ENCODE data around the gene PICK1. TPM values are rescaled to one million over a fixed set of nuclear protein-coding genes. Genes with fewer than 3 reads are reported as not detected.
"Not testable (repeated sequence)": the region's sequence is repeated elsewhere in the genome, so short reads cannot be mapped to it uniquely, and the experiment has no call there.

PICK1 gene
- total RNA-seq, 1 donor from 2014 or later: 14.9 TPM

DNA sequence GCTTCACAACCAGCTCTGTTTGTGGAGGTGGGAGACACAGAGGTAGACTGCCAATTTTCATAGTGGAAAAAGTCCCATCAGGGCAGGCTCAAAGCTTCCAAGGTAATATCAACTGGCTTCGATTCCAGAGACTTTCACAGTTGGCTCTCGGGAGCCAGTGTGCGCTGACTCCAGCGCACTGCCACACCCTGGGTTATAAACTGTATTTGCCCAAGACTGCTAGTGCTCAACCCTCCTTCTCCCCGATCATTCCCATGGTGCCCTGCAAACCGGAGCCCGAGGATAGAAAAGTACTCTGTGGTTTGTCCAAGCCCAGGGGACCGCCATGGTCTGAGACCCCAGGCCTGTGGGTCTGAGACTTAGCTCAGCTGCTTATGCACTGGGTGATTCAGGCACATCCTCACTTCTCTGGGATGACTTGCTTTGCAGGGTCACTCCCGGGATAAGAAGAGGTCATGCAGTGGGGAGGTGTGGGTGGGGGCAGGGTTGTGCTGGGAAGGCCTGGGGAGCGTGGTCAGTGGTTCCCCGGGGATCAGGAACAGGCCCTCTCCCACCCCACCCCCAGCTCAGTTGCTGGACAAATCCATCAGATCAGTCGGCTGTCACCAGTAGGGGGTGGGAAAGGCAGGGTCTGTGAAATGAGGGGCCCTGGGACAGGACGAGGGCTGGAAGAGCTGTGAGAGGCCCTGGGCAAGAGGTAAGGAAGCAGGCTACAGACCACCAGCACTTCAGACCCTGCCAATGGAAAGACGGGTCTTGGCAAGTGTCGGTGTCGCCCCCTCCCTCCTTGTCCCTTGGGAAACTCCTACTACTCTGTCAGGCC is 26.7 kb upstream of the PICK1 start:
- DNase-seq: no peak

- DNase-seq: no peak
Observed at GRCh38 chr22:38031491-38031890, 25.7 kb upstream of the PICK1 start.

DNA sequence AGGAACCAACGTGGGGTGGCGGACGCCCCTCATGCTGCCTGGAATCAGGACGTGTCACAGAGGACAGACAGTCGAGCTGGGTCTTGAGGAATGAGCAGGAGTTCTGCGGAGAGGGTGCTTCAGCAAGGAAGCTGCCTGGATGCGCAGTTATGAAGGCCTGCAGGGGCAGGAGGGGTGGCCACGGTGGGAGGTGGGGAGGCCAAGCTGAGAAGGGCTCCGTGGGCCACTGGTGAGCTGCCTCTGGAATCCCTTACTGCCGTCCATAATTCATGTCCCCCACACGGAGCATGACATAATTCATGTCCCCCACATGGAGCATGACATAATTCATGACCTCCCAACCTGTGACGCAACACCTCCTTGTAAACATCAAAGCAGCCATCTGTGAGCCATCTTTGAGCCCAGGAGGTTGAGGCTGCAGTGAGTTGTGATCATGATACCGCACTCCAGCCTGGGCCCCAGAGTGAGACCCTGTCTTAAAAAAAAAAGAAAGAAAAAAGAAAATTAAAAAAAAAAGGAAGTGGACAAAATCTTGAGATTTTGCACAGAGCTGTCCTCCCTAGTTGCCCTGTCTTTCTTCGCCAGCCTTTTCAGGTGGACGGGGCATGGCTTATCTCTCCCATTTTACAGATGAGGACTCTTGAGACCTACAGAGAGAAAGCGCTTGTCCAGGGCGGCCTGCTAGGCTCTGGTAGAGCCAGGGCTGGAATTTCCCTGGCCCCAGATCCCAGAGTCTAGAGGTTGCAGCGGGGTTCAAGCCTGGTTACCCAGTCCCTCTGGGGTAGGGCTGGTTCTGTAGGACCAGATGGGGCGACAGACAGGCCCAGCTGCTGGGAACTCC is 24.3 kb upstream of the PICK1 start:
- DNase-seq: no peak

DNA sequence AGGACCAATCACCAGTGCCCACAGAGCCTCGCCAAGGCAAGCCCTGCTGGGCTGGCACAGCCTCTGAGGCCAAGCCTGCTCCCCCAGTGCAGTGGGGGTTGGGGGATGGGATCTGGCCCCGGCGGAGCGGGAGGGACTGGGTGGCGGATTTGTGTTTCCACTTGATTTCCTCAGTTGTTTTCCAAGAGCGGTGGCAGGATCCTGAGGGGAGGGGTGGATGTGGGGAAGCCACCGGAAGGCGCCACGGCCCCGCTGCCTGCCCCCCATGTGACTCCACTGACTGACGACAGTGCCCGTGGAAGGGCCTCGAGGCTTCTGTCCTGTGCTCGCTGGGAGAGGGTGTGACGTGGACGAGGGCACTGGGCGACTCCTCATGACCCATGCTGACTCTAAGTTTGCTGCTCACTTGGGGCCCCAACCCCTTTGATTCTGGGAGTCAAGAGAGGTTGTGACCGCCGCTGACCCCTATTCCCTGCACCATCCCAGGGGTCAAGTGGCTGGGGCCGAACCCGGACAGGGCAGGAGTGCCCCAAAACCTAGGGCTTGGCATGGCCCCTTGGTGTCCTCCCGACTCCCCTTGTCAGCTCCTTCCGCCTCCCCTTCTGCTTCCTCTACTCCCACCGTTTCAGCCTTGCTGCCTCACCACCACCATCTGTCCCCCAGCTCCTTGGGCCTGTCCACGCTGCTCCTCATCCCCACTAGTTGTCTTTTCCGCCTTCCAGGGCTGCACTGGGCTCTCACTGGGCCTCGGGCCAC is 23.5 kb upstream of the PICK1 start:
- DNase-seq: peak; percentile 61

DNA sequence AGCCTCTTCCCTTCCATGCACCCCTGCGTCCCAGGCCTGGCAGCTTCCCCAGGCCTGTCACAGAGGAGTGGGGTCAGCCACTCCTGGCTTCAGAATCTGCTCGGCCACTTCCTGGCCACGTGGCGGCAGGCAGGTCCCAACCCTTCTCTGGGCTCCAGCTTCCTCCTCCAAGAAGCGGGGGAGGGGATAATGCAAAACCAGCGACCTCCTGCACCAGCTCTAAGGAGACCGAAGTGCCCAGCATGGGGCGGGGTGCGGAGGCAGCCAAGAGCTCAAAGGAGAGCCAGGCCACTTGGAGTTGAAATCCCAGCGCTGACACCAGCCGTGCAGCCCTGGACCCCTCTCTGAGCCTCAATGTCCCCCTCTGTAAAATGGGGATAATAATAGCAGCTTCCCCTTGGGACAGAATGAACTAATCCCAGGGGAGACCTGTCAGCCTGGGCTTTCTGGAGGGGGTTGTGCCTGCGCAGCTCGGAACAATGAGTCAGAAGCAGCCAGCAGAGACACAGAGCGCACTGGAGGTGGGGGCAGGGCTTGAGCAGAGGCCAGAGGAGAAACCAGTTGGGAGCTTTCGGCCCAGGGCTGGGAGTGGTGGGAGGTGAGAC is 22.8 kb upstream of the PICK1 start:
- DNase-seq: peak; percentile 66

GRCh38 chr22:38034884-38035529 is 22.2 kb upstream of the PICK1 start:
- DNase-seq: no peak

DNA sequence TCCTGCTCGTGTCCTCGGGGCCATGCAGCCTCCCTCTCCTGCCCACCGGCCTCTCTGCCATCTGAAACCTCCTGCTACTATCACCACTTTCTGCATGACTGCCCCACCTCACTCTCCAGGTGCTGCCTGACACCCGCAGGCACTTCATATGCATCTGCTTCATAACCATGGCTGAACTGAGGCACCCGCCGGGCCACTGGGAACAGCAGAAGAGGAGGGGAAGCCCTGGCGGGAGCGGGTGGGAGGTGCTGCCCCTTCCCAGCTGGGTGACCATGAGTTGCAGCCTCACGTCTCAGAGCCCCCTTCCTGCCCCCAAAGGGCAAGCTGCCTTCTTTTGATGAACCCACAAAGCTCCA is 21.7 kb upstream of the PICK1 start:
- no peak for DNase-seq

DNA sequence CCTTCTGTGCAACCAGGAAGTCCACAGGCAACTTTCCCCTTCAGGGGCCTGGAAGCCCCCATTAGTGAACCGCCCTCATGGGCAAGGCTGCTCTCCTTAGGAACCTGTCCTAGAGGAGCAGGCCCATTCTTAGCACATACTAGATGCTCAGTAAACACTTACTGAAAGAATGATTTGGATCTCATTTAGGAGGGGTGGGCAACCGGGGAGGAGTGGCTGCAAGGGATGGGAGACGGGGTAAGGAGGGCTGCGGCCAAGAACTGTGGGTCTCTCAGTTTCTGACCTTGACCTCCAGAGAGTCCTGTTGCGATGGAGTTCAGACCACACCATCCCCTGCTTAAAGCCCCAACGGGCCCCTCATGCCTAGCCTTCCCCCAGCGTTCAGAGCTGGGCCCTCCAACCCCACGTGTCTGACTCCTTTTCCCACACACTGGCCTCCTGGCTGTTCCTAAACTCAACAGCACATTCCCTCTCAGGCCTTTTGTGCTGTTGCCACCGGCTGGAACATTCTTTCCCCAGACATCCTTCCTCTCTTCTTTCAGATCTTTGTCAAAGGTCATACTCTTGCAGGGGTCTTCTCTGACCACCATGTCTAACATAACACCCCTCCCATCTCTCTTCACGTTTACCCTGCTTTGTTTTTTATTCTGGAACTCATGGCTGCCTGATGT is 20.7 kb upstream of the PICK1 start:
- DNase-seq: no peak

- not testable (repeated sequence) for DNase-seq
Observed at GRCh38 chr22:38037367-38038150, 19.6 kb upstream of the PICK1 start.

- no peak for DNase-seq
Observed at GRCh38 chr22:38038426-38038825, 18.8 kb upstream of the PICK1 start.

DNA sequence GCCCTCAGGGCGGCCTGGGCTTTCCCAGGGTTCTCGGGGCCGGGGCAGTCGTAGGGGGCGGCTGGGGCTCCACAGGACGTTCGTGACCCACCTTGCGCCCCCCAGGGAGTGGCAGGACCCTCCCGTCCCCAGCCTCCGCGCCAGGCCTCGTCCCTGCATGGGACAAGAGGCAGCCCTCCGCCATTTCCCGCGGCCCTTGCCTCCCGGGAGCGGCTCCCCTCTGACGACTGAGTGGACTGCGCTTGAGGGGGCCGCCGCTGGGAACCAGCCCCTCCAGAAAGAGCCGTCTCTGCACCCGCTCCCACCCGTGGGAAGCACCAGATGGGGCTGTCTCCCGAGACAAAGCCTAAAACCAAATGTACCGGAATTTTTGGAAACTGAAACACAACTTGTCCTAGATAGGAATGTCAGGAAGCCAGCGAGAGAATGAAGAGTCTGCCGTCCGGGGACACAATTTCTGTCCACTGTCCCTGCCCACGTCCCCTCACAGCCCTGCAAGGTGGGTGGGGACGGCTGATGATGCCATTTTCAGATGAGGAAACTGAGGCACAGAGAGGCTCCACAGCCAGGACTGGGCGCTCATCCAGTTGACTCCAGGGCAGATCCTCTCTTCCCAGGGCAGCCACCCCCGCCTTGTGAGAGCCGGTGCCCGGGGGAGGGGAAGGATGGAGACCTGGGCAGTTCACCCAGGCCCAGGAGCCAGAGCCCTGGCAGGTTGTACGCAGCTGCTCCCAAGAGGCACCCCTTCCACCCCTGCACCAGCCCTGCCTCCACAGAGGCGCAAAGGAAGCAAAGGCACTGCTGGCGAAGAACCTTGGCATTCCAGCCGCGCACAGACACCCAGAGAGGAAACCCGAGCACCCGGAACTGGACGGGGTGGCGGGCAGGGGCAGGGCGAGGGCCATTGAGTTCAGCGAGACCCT is 18.1 kb upstream of the PICK1 start:
- DNase-seq: no peak

DNA sequence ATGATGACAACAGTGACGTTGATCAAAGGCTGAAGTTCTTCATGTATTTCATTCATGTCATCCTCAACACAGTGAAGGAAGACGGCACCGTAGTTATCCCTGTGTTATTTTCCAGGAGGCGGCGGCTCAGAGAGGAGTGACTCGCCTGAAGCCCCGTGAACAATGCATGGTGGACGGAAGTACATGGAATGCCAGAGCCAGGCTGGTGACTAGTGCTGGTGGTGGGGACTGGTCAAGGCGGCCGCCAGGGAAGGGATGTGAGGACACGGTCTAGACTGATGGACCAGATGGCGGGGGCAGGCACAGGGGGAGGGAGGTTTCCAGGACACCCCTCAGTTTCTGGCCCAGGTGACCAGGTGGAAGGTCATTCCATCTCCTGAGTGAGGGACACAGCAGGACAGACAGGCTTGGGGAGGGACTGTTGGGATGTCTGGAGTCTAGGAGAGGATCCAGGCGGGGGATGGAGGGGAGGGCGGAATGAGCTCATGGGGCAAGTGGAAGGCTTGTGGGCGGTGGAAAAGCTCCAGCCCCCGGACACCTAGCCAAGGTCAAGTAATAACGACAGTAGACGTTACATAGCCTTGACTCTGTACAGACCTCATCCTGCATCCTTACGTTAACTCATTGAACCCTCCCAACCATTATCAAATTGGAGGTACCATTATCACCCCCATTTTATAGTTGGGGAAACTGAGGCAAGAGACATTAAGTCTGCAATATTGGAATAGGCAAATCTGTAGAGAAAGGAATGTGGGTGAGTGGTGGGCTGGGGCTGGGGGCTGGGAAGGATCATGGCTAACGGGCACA is 16.0 kb upstream of the PICK1 start:
- DNase-seq: no peak

GRCh38 chr22:38041760-38042487 is 15.3 kb upstream of the PICK1 start:
- DNase-seq: no peak

DNA sequence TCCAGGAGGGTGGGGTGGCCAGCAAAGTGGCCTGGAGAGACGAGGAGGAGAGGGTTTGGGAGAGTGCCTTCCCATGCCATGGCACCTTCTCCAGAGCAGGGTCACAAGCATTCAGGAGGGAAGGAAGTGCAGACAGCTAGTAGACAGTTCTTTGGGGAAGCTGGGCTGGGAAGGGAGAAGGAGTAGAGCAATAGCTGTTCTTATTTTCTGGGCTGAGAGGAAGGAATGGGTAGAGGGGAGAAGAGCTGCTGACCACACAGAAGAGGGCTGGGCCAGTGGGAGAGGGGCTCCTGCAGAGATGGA is 14.8 kb upstream of the PICK1 start:
- DNase-seq: no peak

- DNase-seq: no peak
Observed at GRCh38 chr22:38043151-38044039, 13.8 kb upstream of the PICK1 start.

DNA sequence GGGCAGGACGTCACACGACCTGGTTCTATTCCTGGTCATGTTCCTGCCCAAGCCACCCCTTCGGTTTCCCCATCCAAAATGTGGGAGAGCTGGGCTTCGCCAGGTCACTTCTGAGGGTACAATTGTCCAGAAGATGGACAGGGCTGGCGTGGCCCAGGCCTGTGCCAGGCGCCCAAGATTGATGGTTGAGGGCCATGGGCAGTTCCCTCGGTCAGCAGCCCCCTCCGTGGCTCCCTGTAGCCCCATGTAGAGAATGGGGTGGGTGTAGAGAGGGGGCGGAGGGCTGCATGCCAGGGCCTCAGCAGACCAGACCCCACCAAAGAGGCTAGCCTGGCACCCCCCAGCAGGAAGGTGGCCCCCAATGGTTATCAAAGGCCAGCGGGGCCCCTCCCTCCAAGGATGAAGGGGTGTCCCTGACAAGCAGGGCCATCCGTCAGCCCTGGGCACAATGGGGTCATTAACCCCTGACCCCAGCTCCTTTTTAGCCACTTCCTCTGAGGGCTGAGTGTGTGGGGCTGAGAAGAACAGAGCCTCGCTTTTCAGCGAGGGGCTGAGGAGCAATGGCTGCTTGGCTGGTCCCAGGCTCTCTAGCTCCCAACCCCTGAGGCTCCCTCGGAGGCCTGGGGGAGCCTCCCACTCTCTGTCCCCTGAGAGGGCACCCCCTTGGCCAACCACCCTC is 11.0 kb upstream of the PICK1 start:
- DNase-seq: no peak

Measured in tongue (tissue), 2 donors.